ENCODE measurements around the gene ZNF792. TPM values are rescaled to one million over a fixed set of nuclear protein-coding genes. Genes with fewer than 3 reads are reported as not detected.
"Not testable (repeated sequence)": the region's sequence is repeated elsewhere in the genome, so short reads cannot be mapped to it uniquely, and the experiment has no call there.

ZNF792 gene
- polyA plus RNA-seq, 1 of the 3 experiments (the other 2 are of a cell fraction): 1.5 TPM

DNA sequence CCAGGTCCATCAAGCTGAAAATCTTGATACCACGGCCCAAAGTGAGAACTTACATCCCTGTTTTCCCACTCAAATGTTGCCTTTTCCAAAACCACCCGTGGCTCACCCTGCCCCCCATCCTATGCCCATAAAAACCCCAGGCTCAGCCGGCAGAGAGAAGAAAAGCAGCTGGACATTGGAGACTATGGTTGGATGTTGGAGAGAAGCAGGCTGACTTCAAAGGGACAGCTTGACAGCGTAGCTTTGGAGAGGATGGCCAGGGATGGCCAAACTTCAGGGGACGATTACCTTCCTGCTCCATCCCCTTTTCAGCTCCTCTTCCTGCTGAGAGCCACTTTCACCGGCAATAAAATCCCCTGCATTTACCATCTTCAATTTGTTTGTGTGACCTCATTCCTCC, 3.5 kb upstream of the ZNF792 start:
- no peak overlapping the region for H3K9ac ChIP-seq
- POLR2A ChIA-PET: no interaction called here
- H3K36me3 ChIP-seq (replicated peaks in 1 of 2; ENCODE audit: control insufficient read depth in 1 of 2, insufficient read depth in 2 of 2, low read length in 1 of 2): no peaks in the 10 kb centered on the region
- no peak overlapping the region for H2AFZ ChIP-seq (ENCODE audit: low read depth)
- whole genome bisulfite sequencing (ENCODE audit: low lambda C conversion rate): 31% methylated on average over 6 of the region's 6 CpGs
- H3K4me2 ChIP-seq: no peak overlapping the region
- peaks cover 0 to 6% of the 10 kb centered on the region in 2 experiments; a peak in 2 of 4 replicates for H3K4me1 ChIP-seq (ENCODE audit: control insufficient read depth in 1 of 2, insufficient read depth in 2 of 2, low read depth in 1 of 2, low read length in 1 of 2)
- no peak overlapping the region for H3K27ac ChIP-seq (ENCODE audit: low read depth in 2 of 2, low read length in 1 of 2)
- H3K4me3 ChIP-seq (ENCODE audit: low read depth in 2 of 2, low read length in 1 of 2): no peak overlapping the region
- no peaks in the 10 kb centered on the region for H4K20me1 ChIP-seq (ENCODE audit: insufficient read depth)
- peaks cover 6% of the 10 kb centered on the region; the same call in 1 of the 2 replicates for H3K27me3 ChIP-seq (ENCODE audit: insufficient read depth)
- no peaks in the 10 kb centered on the region for H3F3A ChIP-seq (replicated peaks; ENCODE audit: insufficient read depth)
- TF ChIP-seq RXRA (IDR thresholded peaks at IDR 0.05; ENCODE audit: borderline replicate concordance, low read depth): no peak
- TF ChIP-seq TEAD4 (IDR thresholded peaks at IDR 0.05; ENCODE audit: borderline replicate concordance, insufficient read depth): no peak
- no peak for TF ChIP-seq TAF1 (IDR thresholded peaks at IDR 0.05; ENCODE audit: borderline replicate concordance, low read depth, low read length)
- TF ChIP-seq, protein P1, sequence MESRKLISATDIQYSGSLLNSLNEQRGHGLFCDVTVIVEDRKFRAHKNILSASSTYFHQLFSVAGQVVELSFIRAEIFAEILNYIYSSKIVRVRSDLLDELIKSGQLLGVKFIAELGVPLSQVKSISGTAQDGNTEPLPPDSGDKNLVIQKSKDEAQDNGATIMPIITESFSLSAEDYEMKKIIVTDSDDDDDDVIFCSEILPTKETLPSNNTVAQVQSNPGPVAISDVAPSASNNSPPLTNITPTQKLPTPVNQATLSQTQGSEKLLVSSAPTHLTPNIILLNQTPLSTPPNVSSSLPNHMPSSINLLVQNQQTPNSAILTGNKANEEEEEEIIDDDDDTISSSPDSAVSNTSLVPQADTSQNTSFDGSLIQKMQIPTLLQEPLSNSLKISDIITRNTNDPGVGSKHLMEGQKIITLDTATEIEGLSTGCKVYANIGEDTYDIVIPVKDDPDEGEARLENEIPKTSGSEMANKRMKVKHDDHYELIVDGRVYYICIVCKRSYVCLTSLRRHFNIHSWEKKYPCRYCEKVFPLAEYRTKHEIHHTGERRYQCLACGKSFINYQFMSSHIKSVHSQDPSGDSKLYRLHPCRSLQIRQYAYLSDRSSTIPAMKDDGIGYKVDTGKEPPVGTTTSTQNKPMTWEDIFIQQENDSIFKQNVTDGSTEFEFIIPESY (IDR thresholded peaks at IDR 0.05; ENCODE audit: borderline replicate concordance, low read depth): no peak
- TF ChIP-seq, protein P2, sequence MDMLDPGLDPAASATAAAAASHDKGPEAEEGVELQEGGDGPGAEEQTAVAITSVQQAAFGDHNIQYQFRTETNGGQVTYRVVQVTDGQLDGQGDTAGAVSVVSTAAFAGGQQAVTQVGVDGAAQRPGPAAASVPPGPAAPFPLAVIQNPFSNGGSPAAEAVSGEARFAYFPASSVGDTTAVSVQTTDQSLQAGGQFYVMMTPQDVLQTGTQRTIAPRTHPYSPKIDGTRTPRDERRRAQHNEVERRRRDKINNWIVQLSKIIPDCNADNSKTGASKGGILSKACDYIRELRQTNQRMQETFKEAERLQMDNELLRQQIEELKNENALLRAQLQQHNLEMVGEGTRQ (IDR thresholded peaks at IDR 0.05; ENCODE audit: borderline replicate concordance, low read depth, low read length): no peak
- no peak for TF ChIP-seq RCOR1 (IDR thresholded peaks at IDR 0.05; ENCODE audit: low read length)
- TF ChIP-seq JUND (IDR thresholded peaks at IDR 0.05): no peak
- no peak for TF ChIP-seq GABPA (IDR thresholded peaks at IDR 0.05; ENCODE audit: low read depth)
- no peak for TF ChIP-seq USF1 (IDR thresholded peaks at IDR 0.05; ENCODE audit: borderline replicate concordance, low read depth)
- no peak for TF ChIP-seq ELF1 (IDR thresholded peaks at IDR 0.05)
- no peak for TF ChIP-seq YY1 (IDR thresholded peaks at IDR 0.05; ENCODE audit: low read depth)
- TF ChIP-seq, protein P3, sequence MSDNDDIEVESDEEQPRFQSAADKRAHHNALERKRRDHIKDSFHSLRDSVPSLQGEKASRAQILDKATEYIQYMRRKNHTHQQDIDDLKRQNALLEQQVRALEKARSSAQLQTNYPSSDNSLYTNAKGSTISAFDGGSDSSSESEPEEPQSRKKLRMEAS (IDR thresholded peaks at IDR 0.05; ENCODE audit: low read depth): no peak
- TF ChIP-seq SIN3A (IDR thresholded peaks at IDR 0.05; ENCODE audit: borderline replicate concordance, low read depth, low read length): no peak
- no peak for TF ChIP-seq MEF2A (IDR thresholded peaks at IDR 0.05; ENCODE audit: borderline replicate concordance, low read depth)
- no peak for TF ChIP-seq IRF3 (IDR thresholded peaks at IDR 0.05; ENCODE audit: low read depth, low read length)
- TF ChIP-seq FOXM1 (IDR thresholded peaks at IDR 0.05; ENCODE audit: low read depth): no peak
- CTCF ChIA-PET: interaction anchor here (1.0 to 2.0 kb wide), 4 partner anchors 60 to 99 kb away, joined by 3 to 6 read pairs (median 4); no protein-coding TSS in a partner anchor
- DNase-seq: no peak
- H3K79me2 ChIP-seq (ENCODE audit: insufficient read depth): peaks cover 10% of the 10 kb centered on the region; the same call in 1 of the 2 replicates
- H3K9me2 ChIP-seq: no peaks in the 10 kb centered on the region
- H3K9me3 ChIP-seq: no peaks in the 10 kb centered on the region

DNA sequence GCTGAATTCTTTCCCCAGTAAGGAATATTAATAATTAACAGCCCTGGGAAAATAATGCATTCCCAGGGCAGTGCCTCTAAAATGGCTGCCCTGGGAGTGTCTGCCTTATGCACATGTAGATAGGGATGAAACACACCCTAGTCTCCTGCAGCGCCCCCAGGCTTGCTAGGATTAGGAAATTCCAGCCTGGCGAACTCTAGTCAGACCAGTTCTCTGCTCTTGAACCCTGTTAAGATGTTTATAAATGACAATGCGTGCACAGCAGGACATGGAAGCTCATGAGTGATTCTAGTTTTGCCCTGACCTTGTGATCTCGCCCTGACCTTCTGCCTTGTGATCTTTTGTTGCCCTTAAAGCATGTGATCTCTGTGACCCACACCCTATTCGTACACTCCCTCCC, 1.5 kb upstream of the ZNF792 start:
- H3K4me3 ChIP-seq (ENCODE audit: low read depth in 2 of 2, low read length in 1 of 2); H3K9me2 ChIP-seq; H3K27me3 ChIP-seq (ENCODE audit: insufficient read depth); H3K36me3 ChIP-seq (replicated peaks in 1 of 2; ENCODE audit: control insufficient read depth in 1 of 2, insufficient read depth in 2 of 2, low read length in 1 of 2); H3F3A ChIP-seq (replicated peaks; ENCODE audit: insufficient read depth); H4K20me1 ChIP-seq (ENCODE audit: insufficient read depth); H3K27ac ChIP-seq (ENCODE audit: low read depth in 2 of 2, low read length in 1 of 2); POLR2A ChIA-PET; H2AFZ ChIP-seq (ENCODE audit: low read depth); H3K9me3 ChIP-seq; H3K4me2 ChIP-seq; DNase-seq; H3K9ac ChIP-seq: not testable (repeated sequence)
- Histone ChIP-seq H3K79me2 (ENCODE audit: insufficient read depth) (peaks cover 23% of the 10 kb centered on the region; the same call in 1 of the 2 replicates), H3K4me1 (ENCODE audit: control insufficient read depth in 1 of 2, insufficient read depth in 2 of 2, low read depth in 1 of 2, low read length in 1 of 2) (peaks cover 0 to 21% of the 10 kb centered on the region in 2 experiments; a peak in 2 of 4 replicates)
- 52% methylated on average over 5 of the region's 5 CpGs for WGBS (ENCODE audit: low lambda C conversion rate)
- CTCF ChIA-PET: interaction anchor here (1.1 kb wide), 1 partner anchor 79 kb away, joined by 3 read pairs; no protein-coding TSS in a partner anchor

Measured in SK-N-SH (cell line).